Effector memory CD4-positive, alpha-beta T cell (primary cell): ENCODE results near the gene CFAP91.

Experiments
- DNase-seq, 3 donors: peaks; one replicate each; pipeline ENCODE4 v3.0.0-alpha.2; 2020
- H3K27ac ChIP-seq: 2 replicates; pipeline ENCODE4 v1.7.0; 2013; ENCODE audit warnings: mild to moderate bottlenecking, low read length, moderate library complexity; ENCODE audit not compliant: insufficient read depth, poor library complexity, severe bottlenecking
- H3K27me3 ChIP-seq: replicated peaks from 2 replicates; pipeline ENCODE4 v1.7.0; 2013; ENCODE audit warnings: mild to moderate bottlenecking, low read length; ENCODE audit not compliant: insufficient read depth, control insufficient read depth, poor library complexity, severe bottlenecking
- H3K36me3 ChIP-seq: 2 replicates; pipeline ENCODE4 v1.7.0; 2013; ENCODE audit warnings: mild to moderate bottlenecking, low read length, moderate library complexity; ENCODE audit not compliant: control insufficient read depth, insufficient read depth
- H3K4me1 ChIP-seq: 2 replicates; pipeline ENCODE4 v1.7.0; 2013; ENCODE audit warnings: low read length, mild to moderate bottlenecking; ENCODE audit not compliant: control insufficient read depth, insufficient read depth, poor library complexity, severe bottlenecking
- H3K4me3 ChIP-seq: 2 replicates; pipeline ENCODE4 v1.7.0; 2013; ENCODE audit warnings: low read length, low read depth, mild to moderate bottlenecking; ENCODE audit not compliant: insufficient read depth, poor library complexity, severe bottlenecking
- H3K9me3 ChIP-seq: 2 replicates; pipeline ENCODE4 v1.7.0; 2013; ENCODE audit warnings: mild to moderate bottlenecking, low read length, moderate library complexity; ENCODE audit not compliant: control insufficient read depth

Gene CFAP91

GRCh38 chr3:119741657-119742590 is 39.1 kb downstream of the CFAP91 start:
- no peak overlapping the region for H3K4me3 ChIP-seq
- no peak overlapping the region for H3K27ac ChIP-seq
- no peaks in the 10 kb centered on the region for H3K4me1 ChIP-seq
- no peaks in the 10 kb centered on the region for H3K27me3 ChIP-seq
- DNase-seq, result no peak
- no peaks in the 10 kb centered on the region for H3K36me3 ChIP-seq
- no peaks in the 10 kb centered on the region for H3K9me3 ChIP-seq

GRCh38 chr3:119743921-119744320 is 41.1 kb downstream of the CFAP91 start:
- no peaks in the 10 kb centered on the region for H3K27me3 ChIP-seq
- H3K4me1 ChIP-seq, result no peaks in the 10 kb centered on the region
- no peaks in the 10 kb centered on the region for H3K36me3 ChIP-seq
- no peak overlapping the region for H3K4me3 ChIP-seq
- no peaks in the 10 kb centered on the region for H3K9me3 ChIP-seq
- H3K27ac ChIP-seq, result no peak overlapping the region
- no peak for DNase-seq

- no peak overlapping the region for H3K4me3 ChIP-seq
- no peak for DNase-seq
These were observed 43.1 kb downstream of the CFAP91 start for GRCh38 chr3:119745942-119746341.

GRCh38 chr3:119746423-119746822 is 43.6 kb downstream of the CFAP91 start:
- Histone ChIP-seq H3K4me1 (no peaks in the 10 kb centered on the region), H3K9me3 (no peaks in the 10 kb centered on the region), H3K27ac (no peak overlapping the region), H3K36me3 (no peaks in the 10 kb centered on the region), H3K27me3 (no peaks in the 10 kb centered on the region), H3K4me3 (no peak overlapping the region)
- no peak for DNase-seq

More at GRCh38 chr3:119745942-119746341, 43.1 kb downstream of the CFAP91 start:
- H3K27me3 ChIP-seq, result no peaks in the 10 kb centered on the region
- H3K27ac ChIP-seq, result no peak overlapping the region
- H3K9me3 ChIP-seq, result no peaks in the 10 kb centered on the region
- H3K4me1 ChIP-seq, result no peaks in the 10 kb centered on the region
- H3K36me3 ChIP-seq, result no peaks in the 10 kb centered on the region

GRCh38 chr3:119747357-119747756 is 44.5 kb downstream of the CFAP91 start:
- Histone ChIP-seq H3K27me3 (no peaks in the 10 kb centered on the region), H3K9me3 (no peaks in the 10 kb centered on the region), H3K4me3 (no peak overlapping the region), H3K36me3 (no peaks in the 10 kb centered on the region), H3K4me1 (no peaks in the 10 kb centered on the region), H3K27ac (no peak overlapping the region)
- no peak for DNase-seq

GRCh38 chr3:119748991-119749390 is 46.2 kb downstream of the CFAP91 start:
- Histone ChIP-seq H3K36me3 (no peaks in the 10 kb centered on the region), H3K27me3 (no peaks in the 10 kb centered on the region), H3K4me3 (no peak overlapping the region), H3K27ac (no peak overlapping the region), H3K4me1 (no peaks in the 10 kb centered on the region), H3K9me3 (no peaks in the 10 kb centered on the region)
- DNase-seq, result no peak

GRCh38 chr3:119751423-119751822 is 48.6 kb downstream of the CFAP91 start:
- no peak for DNase-seq
- H3K36me3 ChIP-seq, result no peaks in the 10 kb centered on the region
- H3K27ac ChIP-seq, result no peak overlapping the region
- H3K4me3 ChIP-seq, result no peak overlapping the region
- H3K9me3 ChIP-seq, result no peaks in the 10 kb centered on the region
- H3K27me3 ChIP-seq, result no peaks in the 10 kb centered on the region
- no peaks in the 10 kb centered on the region for H3K4me1 ChIP-seq
